Mesenchymal stem cell (in vitro differentiated cells and primary cell): ENCODE measurements around the gene ALDH1B1.

ENCODE experiments used
- DNase-seq: peaks from one replicate; pipeline ENCODE4 v3.0.0-alpha.2; 2013
- H2AFZ ChIP-seq: one replicate; pipeline ENCODE4 v1.6.1; 2013; ENCODE audit warnings: low read depth, mild to moderate bottlenecking, control low read depth, inconsistent platforms, low read length, moderate library complexity
- H2AK5ac ChIP-seq: 2 replicates; pipeline ENCODE4 v1.6.1; 2013; ENCODE audit warnings: low read length, moderate library complexity, mild to moderate bottlenecking, inconsistent platforms; ENCODE audit not compliant: severe bottlenecking
- H2BK120ac ChIP-seq: one replicate; pipeline ENCODE4 v1.6.1; 2013; ENCODE audit warnings: low read depth, mild to moderate bottlenecking, inconsistent platforms, low read length, moderate library complexity
- H2BK12ac ChIP-seq, 2 experiments: one replicate each; pipeline ENCODE4 v1.6.1; 2013; ENCODE audit warnings: inconsistent platforms in 2 of 2, low read length in 2 of 2, mild to moderate bottlenecking in 2 of 2, moderate library complexity in 2 of 2, control low read depth in 1 of 2
- H2BK15ac ChIP-seq: one replicate; pipeline ENCODE4 v1.6.1; 2013; ENCODE audit warnings: mild to moderate bottlenecking, low read depth, inconsistent platforms; ENCODE audit not compliant: poor library complexity, severe bottlenecking
- H2BK5ac ChIP-seq: 2 replicates; pipeline ENCODE4 v1.6.1; 2013; ENCODE audit warnings: low read depth, mild to moderate bottlenecking, low read length, control low read depth, inconsistent platforms; ENCODE audit not compliant: poor library complexity, severe bottlenecking
- H3K14ac ChIP-seq, 2 experiments: one replicate each; pipeline ENCODE4 v1.6.1; 2013; ENCODE audit warnings: inconsistent platforms in 2 of 2, low read length in 2 of 2, control low read depth in 1 of 2, mild to moderate bottlenecking in 1 of 2, moderate library complexity in 1 of 2
- H3K18ac ChIP-seq, 2 experiments: one replicate each; pipeline ENCODE4 v1.6.1; 2013; ENCODE audit warnings: inconsistent platforms in 2 of 2, low read length in 2 of 2, control low read depth in 1 of 2, low read depth in 1 of 2, mild to moderate bottlenecking in 1 of 2
- H3K23ac ChIP-seq, 2 experiments: one replicate each; pipeline ENCODE4 v1.6.1; 2013; ENCODE audit warnings: inconsistent platforms in 2 of 2, low read length in 2 of 2, mild to moderate bottlenecking in 2 of 2, moderate library complexity in 2 of 2, control low read depth in 1 of 2
- H3K27ac ChIP-seq: 2 replicates; pipeline ENCODE4 v1.5.1; 2013; ENCODE audit warnings: mild to moderate bottlenecking, moderate library complexity, low read length, control low read depth, inconsistent platforms; ENCODE audit not compliant: poor library complexity, severe bottlenecking
- H3K27me3 ChIP-seq, 2 experiments: 2 replicates each; pipeline versions ENCODE4 v1.6.1 to v1.7.0; 2013; ENCODE audit warnings: low read length in 2 of 2, mild to moderate bottlenecking in 2 of 2, moderate library complexity in 2 of 2, control low read depth in 1 of 2, inconsistent platforms in 1 of 2; ENCODE audit not compliant: control insufficient read depth in 1 of 2, insufficient read depth in 1 of 2
- H3K36me3 ChIP-seq, 2 experiments: 2 replicates each; pipeline versions ENCODE4 v1.6.1 to v1.7.0; 2013; ENCODE audit warnings: low read length in 2 of 2, control low read depth in 1 of 2, inconsistent platforms in 1 of 2, low read depth in 1 of 2, mild to moderate bottlenecking in 1 of 2; ENCODE audit not compliant: insufficient read depth in 2 of 2, control insufficient read depth in 1 of 2
- H3K4ac ChIP-seq, 2 experiments: one replicate each; pipeline ENCODE4 v1.6.1; 2013; ENCODE audit warnings: inconsistent platforms in 2 of 2, low read length in 2 of 2, mild to moderate bottlenecking in 2 of 2, moderate library complexity in 2 of 2, control low read depth in 1 of 2, low read depth in 1 of 2
- H3K4me1 ChIP-seq: 2 replicates; pipeline ENCODE4 v1.6.1; 2013; ENCODE audit warnings: low read depth, low read length, control low read depth; ENCODE audit not compliant: control insufficient read depth, insufficient read depth
- H3K4me2 ChIP-seq: 2 replicates; pipeline ENCODE4 v1.6.1; 2013; ENCODE audit warnings: low read length, mild to moderate bottlenecking, inconsistent platforms; ENCODE audit not compliant: poor library complexity, severe bottlenecking
- H3K4me3 ChIP-seq, 2 experiments: 2 replicates each; pipeline versions ENCODE4 v1.5.1 to v1.7.0; 2013; ENCODE audit warnings: low read length in 2 of 2, mild to moderate bottlenecking in 2 of 2, control low read depth in 1 of 2, low read depth in 1 of 2; ENCODE audit not compliant: insufficient read depth in 1 of 2
- H3K79me1 ChIP-seq: replicated peaks from 2 replicates; pipeline ENCODE4 v1.6.1; 2013; ENCODE audit warnings: mild to moderate bottlenecking, control low read depth, low read length, inconsistent platforms; ENCODE audit not compliant: poor library complexity, severe bottlenecking
- H3K9ac ChIP-seq: 2 replicates; pipeline ENCODE4 v1.7.0; 2013; ENCODE audit warnings: mild to moderate bottlenecking, low read length, moderate library complexity
- H3K9me3 ChIP-seq: 2 replicates; pipeline ENCODE4 v1.7.0; 2013; ENCODE audit warnings: mild to moderate bottlenecking, low read length; ENCODE audit not compliant: control insufficient read depth
- H4K8ac ChIP-seq: one replicate; pipeline ENCODE4 v1.6.1; 2013; ENCODE audit warnings: inconsistent platforms, mild to moderate bottlenecking, low read length, moderate library complexity
- H4K91ac ChIP-seq: one replicate; pipeline ENCODE4 v1.6.1; 2013; ENCODE audit warnings: mild to moderate bottlenecking, low read length, inconsistent platforms
- WGBS: methylation state at CpG from one replicate; pipeline ENCODE4 v1.1.7; 2013; ENCODE audit warnings: mixed read lengths; 5-methylcytosine and 5-hydroxymethylcytosine counted together

Gene ALDH1B1

GRCh38 chr9:38431116-38431515 lies 38.6 kb downstream of the ALDH1B1 start:
- Histone ChIP-seq H2BK15ac (no peak overlapping the region), H3K4ac (no peak overlapping the region), H3K9me3 (no peaks in the 10 kb centered on the region), H3K14ac (no peak overlapping the region), H4K8ac (no peak overlapping the region), H2BK120ac (no peak overlapping the region), H3K23ac (no peak overlapping the region), H2AFZ (no peak overlapping the region), H3K4me1 (no peaks in the 10 kb centered on the region), H3K4me3 (no peak overlapping the region), H2BK5ac (no peak overlapping the region), H3K27me3 (peaks cover 24 to 49% of the 10 kb centered on the region in 2 experiments), H2AK5ac (no peak overlapping the region), H3K18ac (no peak overlapping the region), H3K36me3 (no peaks in the 10 kb centered on the region), H3K4me2 (no peak overlapping the region), H4K91ac (no peak overlapping the region), H3K9ac (no peak overlapping the region), H3K79me1 (no peaks in the 10 kb centered on the region), H3K27ac (no peak overlapping the region), H2BK12ac (no peak overlapping the region)
- no peak for DNase-seq
- WGBS = 80% methylated on average over 4 of the region's 4 CpGs

- Histone ChIP-seq H3K18ac (no peak overlapping the region), H2BK12ac (no peak overlapping the region), H3K4ac (no peak overlapping the region), H2BK5ac (no peak overlapping the region), H4K8ac (no peak overlapping the region), H2BK120ac (no peak overlapping the region), H2AFZ (no peak overlapping the region), H3K27ac (no peak overlapping the region), H3K14ac (no peak overlapping the region), H3K4me3 (no peak overlapping the region), H3K36me3 (no peaks in the 10 kb centered on the region), H3K9me3 (no peaks in the 10 kb centered on the region), H3K79me1 (no peaks in the 10 kb centered on the region), H4K91ac (no peak overlapping the region), H3K4me1 (peaks cover 6% of the 10 kb centered on the region), H3K23ac (no peak overlapping the region), H3K27me3 (peaks cover 10 to 31% of the 10 kb centered on the region in 2 experiments), H2AK5ac (no peak overlapping the region), H2BK15ac (no peak overlapping the region), H3K4me2 (no peak overlapping the region), H3K9ac (no peak overlapping the region)
- peak; percentile 47 for DNase-seq
- WGBS = 44% methylated on average over 3 of the region's 3 CpGs
These were observed 40.5 kb downstream of the ALDH1B1 start for GRCh38 chr9:38432922-38433510.

- Histone ChIP-seq H3K4me2 (no peak overlapping the region), H3K18ac (no peak overlapping the region), H4K8ac (no peak overlapping the region), H3K9ac (no peak overlapping the region), H2BK12ac (no peak overlapping the region), H3K23ac (no peak overlapping the region), H3K4me3 (no peak overlapping the region), H3K27me3 (peaks cover 7 to 28% of the 10 kb centered on the region in 2 experiments), H2BK5ac (no peak overlapping the region), H3K79me1 (no peaks in the 10 kb centered on the region), H3K36me3 (no peaks in the 10 kb centered on the region), H4K91ac (no peak overlapping the region), H2AK5ac (no peak overlapping the region), H2AFZ (no peak overlapping the region), H3K9me3 (no peaks in the 10 kb centered on the region), H3K4me1 (peaks cover 6% of the 10 kb centered on the region), H2BK120ac (no peak overlapping the region), H3K14ac (no peak overlapping the region), H3K4ac (no peak overlapping the region), H3K27ac (no peak overlapping the region), H2BK15ac (no peak overlapping the region)
- WGBS = 51% methylated on average over 3 of the region's 3 CpGs
- DNase-seq = no peak
These were observed 41.9 kb downstream of the ALDH1B1 start for GRCh38 chr9:38434365-38434764.

- Histone ChIP-seq H3K4me2 (no peak overlapping the region), H3K9me3 (no peaks in the 10 kb centered on the region), H2BK15ac (no peak overlapping the region), H2AK5ac (no peak overlapping the region), H3K18ac (no peak overlapping the region), H2BK120ac (no peak overlapping the region), H3K36me3 (no peaks in the 10 kb centered on the region), H3K4me3 (no peak overlapping the region), H3K23ac (no peak overlapping the region), H3K27ac (no peak overlapping the region), H2BK5ac (no peak overlapping the region), H3K14ac (no peak overlapping the region), H3K27me3 (peaks cover 7 to 31% of the 10 kb centered on the region in 2 experiments), H3K4me1 (peaks cover 6% of the 10 kb centered on the region), H3K4ac (no peak overlapping the region), H2BK12ac (no peak overlapping the region), H2AFZ (no peak overlapping the region), H4K91ac (no peak overlapping the region), H3K9ac (no peak overlapping the region), H4K8ac (no peak overlapping the region), H3K79me1 (no peaks in the 10 kb centered on the region)
- no peak for DNase-seq
- 93% methylated on average over 3 of the region's 3 CpGs for WGBS
These were observed 42.4 kb downstream of the ALDH1B1 start for GRCh38 chr9:38434853-38435252.
